M059J (cell line): ENCODE measurements around the gene FOXP2. TPM values are rescaled to one million over a fixed set of nuclear protein-coding genes. Genes with fewer than 3 reads are reported as not detected.
A peak's percentile ranks its signal among the peaks of the same experiment; 100 is the strongest.
"Not testable (repeated sequence)": the region's sequence is repeated elsewhere in the genome, so short reads cannot be mapped to it uniquely, and the experiment has no call there.

Source experiments
- DNase-seq: peaks from one replicate; pipeline ENCODE4 v3.0.0-alpha.2; 2012; ENCODE audit warnings: low read depth
- total RNA-seq: library from RNA; depleted of rRNA; stranded (reverse); fragments of >200 nt; shearing (Covaris generic); gene quantifications from 2 replicates; pipeline ENCODE4 v1.2.3, GENCODE V29; 2014; rRNA removed

Gene FOXP2
- not detected in 2 replicates for total RNA-seq

DNA sequence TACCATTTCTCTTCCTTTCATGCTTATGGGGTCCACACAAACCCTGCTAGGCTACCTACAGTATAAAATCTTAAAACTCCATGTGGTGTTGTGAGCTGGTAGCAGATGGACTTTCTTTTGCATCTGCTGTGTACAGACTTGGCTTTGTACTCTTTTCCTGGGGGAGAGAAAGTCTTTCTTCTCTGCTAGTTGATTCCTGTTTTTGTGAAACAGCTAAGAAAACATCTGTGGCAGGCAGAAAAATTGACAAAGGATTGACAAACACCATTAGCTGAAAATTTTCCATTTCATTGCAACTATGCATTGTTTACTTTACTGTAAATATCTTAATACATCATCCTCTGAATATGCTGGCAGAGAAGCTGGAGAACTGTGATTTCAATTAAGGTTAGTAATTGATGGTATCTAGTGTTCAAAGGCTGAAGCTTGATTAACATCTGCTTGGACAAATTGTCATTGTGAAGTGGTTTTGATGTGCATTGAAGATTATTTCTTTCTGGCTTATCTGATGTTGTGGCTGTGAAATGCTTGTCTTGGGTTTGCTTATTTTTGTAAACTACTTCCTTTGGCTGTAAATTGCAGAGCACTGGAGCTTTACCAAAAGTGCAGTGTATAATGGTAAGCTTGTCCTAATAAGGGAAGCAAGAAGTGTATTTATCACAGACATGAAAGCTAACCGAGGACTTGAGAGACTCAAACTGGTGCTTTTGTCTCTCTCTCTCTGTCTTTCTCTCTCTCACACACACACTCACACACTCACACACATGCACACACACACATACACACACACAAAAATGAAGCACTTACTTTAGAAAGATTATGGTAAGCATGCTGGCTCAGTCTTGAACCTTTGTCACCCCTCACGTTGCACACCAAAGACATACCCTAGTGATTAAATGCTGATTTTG lies at the start of gene FOXP2:
Gene FOXP2 (plus strand): TSS at position 660 of the 908 bp plus-strand sequence. CDS start 11,697 bp downstream, outside the sequence.
- no peak for DNase-seq

GRCh38 chr7:114365791-114366190 lies 48.8 kb upstream of the FOXP2 start:
- no peak for DNase-seq

DNA sequence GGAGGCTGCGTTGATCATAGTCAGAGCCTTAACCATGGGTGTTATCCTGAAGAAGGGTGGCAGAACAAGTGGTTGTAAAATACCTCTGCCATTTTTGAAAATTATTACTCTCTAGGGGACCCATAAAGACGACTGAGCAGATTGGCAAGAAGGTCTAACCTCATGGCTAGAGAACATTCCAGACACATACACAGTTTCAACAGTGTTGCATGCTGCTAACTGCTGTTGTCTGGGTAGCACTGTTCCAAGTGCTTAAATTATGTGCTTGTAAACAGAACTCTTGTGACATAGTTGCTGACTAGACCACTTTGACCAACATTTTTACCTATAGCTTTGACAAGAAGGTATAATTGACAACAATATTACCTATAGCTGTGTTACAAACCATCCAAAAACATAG lies 46.1 kb upstream of the FOXP2 start:
- DNase-seq, result no peak

GRCh38 chr7:114369294-114369693 lies 45.3 kb upstream of the FOXP2 start:
- DNase-seq, result no peak

- DNase-seq, result no peak
Measured at GRCh38 chr7:114372619-114373018, 42.0 kb upstream of the FOXP2 start.

DNA sequence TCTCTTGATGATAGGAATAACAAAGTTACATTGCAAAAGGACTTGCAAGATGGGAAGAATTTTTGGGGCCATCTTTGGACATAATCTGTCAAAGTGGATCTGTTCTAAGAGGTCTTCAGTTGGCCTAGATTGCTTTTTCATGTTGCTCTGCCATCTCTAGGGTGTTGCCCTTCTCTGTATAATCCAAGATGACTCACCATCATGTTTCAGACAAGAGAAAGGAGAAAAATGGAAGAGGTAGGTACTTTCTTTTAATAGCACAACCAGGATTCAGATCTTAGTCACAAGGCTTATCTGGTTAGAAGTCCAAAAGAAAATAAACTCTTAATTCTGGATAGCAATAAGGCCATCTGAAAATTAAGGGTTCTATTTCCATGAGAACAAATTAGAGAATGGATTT lies 38.7 kb upstream of the FOXP2 start:
- peak; percentile 4 for DNase-seq

- DNase-seq, result not testable (repeated sequence)
Measured at GRCh38 chr7:114383946-114384345, 30.7 kb upstream of the FOXP2 start.

GRCh38 chr7:114384346-114384745 lies 30.3 kb upstream of the FOXP2 start:
- not testable (repeated sequence) for DNase-seq

DNA sequence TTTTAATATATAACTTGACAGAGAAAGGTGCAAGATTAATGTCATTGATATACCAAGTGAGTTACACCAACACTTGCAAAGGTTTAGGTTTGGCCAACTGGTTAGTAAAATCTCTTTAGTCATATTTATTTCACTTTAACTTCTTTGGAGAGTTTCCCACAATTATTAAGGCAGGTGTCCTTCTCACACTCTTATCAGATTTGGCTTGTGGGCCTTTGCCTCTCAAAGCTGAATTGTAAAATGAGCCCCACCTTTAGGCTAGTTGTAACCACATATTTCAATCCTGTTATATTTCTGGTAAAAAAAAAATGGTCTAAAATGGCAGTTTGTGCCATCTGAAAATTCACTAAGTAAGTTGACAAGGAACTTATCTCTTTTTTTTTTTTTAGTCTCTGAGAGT lies 26.6 kb upstream of the FOXP2 start:
- DNase-seq, result no peak

GRCh38 chr7:114392686-114393085 lies 21.9 kb upstream of the FOXP2 start:
- DNase-seq, result peak; percentile 57

DNA sequence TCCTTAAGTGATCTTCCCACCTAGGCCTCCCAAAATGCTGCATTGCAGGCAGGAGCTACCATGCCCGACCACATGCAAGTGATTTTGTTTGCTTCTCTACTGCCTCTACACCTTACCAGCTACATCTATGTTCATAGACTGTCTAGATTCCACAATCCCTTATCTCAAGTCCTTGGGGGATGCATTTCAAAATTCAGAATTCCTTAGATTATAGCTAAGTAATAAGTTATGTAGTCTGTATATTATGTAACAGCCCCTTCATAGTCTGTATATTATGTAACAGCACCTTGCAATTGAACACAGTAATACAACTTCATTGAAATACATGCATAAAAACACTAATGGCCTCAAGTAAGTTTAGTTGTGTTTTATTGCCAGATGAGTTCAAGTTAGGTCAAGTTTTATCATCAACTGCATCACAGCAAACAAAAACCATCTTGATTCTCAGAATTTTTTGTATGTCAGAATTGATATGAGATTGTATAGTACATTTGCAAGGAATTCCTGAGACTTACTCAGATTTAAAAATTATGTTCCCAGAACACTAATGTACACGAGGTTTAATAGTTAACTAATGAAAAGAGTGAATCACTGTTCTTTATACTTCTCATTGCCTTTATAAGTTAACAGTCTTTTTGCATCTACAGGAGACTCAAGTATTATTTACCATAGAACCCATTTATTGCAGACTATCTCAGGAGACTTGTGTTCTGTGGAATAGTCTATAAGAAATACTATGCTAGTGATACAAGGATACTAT lies 11.6 kb upstream of the FOXP2 start:
- no peak for DNase-seq

- DNase-seq, result peak; percentile 10
Measured at GRCh38 chr7:114405427-114405826, 9.2 kb upstream of the FOXP2 start.

GRCh38 chr7:114409750-114410149 lies 4.9 kb upstream of the FOXP2 start:
- DNase-seq, result no peak

GRCh38 chr7:114412548-114412947 lies 2.1 kb upstream of the FOXP2 start:
- no peak for DNase-seq

GRCh38 chr7:114413761-114414155 lies 857 bp upstream of the FOXP2 start:
- no peak for DNase-seq

DNA sequence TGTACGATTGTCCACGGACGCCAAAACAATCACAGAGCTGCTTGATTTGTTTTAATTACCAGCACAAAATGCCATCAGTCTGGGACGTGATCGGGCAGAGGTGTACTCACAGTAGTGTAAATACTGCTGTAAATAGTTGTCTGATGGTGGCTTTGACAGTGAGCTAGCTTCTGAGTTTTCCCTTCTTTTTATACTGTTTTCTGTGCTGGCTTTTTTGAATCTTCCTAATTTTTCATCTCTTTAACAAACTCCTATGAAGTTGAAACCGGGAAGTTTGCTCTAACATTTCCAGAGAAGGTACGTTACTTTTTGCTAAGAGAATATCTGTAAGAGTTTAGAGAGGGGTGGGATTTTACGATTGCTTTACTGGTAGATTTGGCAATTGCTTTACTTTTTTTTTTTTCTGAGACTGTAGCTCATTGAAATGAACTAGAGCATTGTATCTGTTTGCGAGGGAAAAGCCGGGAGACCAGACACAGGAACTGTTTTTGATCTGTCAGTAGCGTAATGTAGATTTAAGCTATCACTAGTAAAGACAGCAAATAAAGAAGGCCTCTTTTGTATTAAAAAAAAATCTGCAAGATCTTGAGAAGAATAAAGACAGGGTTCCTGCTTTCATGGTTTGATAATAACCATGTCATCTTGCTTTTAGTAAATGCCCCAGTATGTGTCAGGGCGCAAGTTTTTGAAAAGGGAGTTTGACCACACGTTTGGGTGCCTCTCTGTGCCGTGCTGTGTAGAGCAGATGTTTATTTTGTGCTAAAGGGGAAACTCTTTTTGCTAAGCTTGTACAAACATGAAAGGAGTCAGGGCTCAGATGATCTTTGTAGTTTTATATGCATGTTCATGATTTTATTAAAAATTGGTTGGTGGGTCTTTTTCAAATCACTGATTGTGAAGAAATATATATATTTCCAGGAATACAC lies 712 bp downstream of the FOXP2 start:
- DNase-seq, result no peak

- no peak for DNase-seq
Measured at GRCh38 chr7:114416129-114416990, 1.7 kb downstream of the FOXP2 start.

- no peak for DNase-seq
Measured at GRCh38 chr7:114417290-114417689, 2.7 kb downstream of the FOXP2 start.

- no peak for DNase-seq
Measured at GRCh38 chr7:114418117-114418516, 3.5 kb downstream of the FOXP2 start.

DNA sequence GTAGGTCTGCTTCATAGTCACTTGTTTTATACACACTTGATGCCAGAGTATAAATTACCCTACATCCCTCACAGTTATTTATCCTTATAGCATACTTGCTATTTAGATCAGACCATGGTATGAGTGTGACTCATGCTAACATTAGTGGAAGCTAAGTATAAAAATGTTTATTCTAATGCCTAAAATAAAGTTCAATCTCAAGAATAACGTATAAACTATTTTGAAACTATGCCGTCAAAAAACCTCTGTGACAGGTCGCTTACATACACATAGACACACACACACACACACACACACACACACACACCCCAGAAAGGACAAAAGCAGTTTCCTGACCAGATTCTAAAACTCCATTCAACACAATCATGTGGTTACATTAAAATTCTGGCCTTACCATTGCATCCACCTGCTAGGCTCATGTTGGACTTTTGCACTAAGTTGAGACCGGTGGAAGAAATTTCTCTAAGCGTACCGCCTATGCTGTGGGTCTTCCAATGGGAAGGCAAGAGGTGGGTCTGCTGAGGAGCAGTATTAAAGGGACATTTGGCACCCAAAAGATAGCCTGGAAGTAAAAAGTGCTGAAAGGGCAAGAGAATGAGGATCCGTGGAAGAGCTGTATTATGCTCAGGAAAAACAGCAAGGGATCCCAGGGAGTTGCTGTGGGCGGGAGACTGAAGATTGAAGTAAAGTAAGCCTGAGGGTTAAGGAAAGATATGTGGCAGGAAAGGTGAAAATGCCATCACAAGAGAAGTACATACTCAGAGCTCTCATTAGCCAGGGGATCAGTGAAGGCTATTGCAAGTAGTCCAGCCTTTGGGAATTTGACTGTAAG lies 5.0 kb downstream of the FOXP2 start:
- DNase-seq, result no peak
